ENCODE results near the gene GCH1.
"Not testable (repeated sequence)": the region's sequence is repeated elsewhere in the genome, so short reads cannot be mapped to it uniquely, and the experiment has no call there.

The GCH1 gene

DNA sequence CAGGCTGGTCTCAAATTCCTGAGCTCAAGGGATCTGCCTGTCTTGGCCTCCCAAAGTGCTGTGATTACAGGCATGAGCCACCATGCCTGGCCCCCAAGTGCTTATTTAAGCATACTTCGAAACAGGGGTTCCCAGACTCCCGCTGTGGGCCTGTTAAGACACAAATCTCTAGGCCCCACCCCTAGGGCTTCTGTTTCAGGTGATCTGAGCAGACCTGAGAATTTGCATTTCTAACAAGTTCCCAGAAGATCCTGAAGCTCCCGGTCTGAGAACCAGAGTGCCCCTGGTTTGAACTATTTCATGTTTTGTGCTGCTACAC, 25.0 kb downstream of the GCH1 start:
- TF ChIP-seq, protein P1, sequence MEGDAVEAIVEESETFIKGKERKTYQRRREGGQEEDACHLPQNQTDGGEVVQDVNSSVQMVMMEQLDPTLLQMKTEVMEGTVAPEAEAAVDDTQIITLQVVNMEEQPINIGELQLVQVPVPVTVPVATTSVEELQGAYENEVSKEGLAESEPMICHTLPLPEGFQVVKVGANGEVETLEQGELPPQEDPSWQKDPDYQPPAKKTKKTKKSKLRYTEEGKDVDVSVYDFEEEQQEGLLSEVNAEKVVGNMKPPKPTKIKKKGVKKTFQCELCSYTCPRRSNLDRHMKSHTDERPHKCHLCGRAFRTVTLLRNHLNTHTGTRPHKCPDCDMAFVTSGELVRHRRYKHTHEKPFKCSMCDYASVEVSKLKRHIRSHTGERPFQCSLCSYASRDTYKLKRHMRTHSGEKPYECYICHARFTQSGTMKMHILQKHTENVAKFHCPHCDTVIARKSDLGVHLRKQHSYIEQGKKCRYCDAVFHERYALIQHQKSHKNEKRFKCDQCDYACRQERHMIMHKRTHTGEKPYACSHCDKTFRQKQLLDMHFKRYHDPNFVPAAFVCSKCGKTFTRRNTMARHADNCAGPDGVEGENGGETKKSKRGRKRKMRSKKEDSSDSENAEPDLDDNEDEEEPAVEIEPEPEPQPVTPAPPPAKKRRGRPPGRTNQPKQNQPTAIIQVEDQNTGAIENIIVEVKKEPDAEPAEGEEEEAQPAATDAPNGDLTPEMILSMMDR (IDR thresholded peaks at IDR 0.05; ENCODE audit: insufficient read depth, low read length, missing control alignments): no peak
- DNase-seq (ENCODE audit: low read depth, low spot score): no peak
- POLR2A ChIA-PET: interaction anchor here (0.5 kb wide), 1 partner anchor 1950 kb away, joined by 3 read pairs; no protein-coding TSS in a partner anchor
- CTCF ChIA-PET: no interaction called here
- no peak overlapping the region for H3K4me3 ChIP-seq (ENCODE audit: low read depth, low read length)

DNA sequence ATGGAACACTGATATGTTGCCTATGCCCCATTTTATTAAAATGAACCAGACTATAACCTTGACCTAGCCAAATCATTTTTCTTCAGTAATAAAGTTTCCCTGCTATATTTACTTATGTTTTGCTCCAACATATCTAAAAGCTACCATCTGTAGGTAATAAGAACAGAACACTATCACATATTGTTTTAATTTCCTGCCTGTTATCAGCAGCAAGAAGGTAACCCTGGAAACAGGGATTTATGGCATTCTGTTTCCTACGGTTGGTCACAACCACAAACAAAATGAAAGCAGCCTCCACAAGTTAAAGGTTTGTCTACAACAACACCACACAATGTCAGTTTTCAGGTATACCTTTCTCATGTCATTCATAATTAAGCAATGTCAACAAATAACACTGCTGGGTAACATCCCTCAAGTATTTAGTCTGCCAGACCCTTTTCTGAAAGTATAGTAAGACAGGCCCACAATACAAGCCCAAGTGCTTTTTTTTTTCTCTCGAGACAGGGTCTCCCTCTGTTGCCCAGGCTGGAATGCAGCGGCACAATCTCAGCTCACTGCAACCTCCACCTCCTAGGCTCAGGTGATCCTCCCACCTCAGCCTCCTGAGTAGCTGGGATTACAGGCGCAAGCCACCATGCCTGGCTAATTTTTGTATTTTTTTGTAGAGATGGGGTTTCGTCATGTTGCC, 25.5 kb downstream of the GCH1 start:
- POLR2A ChIA-PET: no interaction called here
- no peak overlapping the region for H3K4me3 ChIP-seq (ENCODE audit: low read depth, low read length)

DNA sequence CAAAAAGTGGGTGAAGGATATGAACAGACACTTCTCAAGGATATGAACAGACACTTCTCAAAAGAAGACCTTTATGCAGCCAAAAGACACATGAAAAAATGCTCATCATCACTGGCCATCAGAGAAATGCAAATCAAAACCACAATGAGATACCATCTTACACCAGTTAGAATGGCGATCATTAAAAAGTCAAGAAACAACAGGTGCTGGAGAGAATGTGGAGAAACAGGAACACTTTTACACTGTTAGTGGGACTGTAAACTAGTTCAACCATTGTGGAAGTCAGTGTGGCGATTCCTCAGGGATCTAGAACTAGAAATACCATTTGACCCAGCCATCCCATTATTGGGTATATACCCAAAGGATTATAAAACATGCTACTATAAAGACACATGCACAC, 27.0 kb downstream of the GCH1 start:
- DNase-seq (ENCODE audit: low read depth, low spot score); POLR2A ChIA-PET; CTCF ChIA-PET; H3K4me3 ChIP-seq (ENCODE audit: low read depth, low read length): not testable (repeated sequence)

More for the DNA sequence above, 25.5 kb downstream of the GCH1 start:
- CTCF ChIA-PET: interaction anchor here (1.0 kb wide), 1 partner anchor 17 kb away, joined by 3 read pairs; no protein-coding TSS in a partner anchor
- DNase-seq (ENCODE audit: low read depth, low spot score): no peak
- TF ChIP-seq, protein P1 (IDR thresholded peaks at IDR 0.05; ENCODE audit: insufficient read depth, low read length, missing control alignments): no peak

DNA sequence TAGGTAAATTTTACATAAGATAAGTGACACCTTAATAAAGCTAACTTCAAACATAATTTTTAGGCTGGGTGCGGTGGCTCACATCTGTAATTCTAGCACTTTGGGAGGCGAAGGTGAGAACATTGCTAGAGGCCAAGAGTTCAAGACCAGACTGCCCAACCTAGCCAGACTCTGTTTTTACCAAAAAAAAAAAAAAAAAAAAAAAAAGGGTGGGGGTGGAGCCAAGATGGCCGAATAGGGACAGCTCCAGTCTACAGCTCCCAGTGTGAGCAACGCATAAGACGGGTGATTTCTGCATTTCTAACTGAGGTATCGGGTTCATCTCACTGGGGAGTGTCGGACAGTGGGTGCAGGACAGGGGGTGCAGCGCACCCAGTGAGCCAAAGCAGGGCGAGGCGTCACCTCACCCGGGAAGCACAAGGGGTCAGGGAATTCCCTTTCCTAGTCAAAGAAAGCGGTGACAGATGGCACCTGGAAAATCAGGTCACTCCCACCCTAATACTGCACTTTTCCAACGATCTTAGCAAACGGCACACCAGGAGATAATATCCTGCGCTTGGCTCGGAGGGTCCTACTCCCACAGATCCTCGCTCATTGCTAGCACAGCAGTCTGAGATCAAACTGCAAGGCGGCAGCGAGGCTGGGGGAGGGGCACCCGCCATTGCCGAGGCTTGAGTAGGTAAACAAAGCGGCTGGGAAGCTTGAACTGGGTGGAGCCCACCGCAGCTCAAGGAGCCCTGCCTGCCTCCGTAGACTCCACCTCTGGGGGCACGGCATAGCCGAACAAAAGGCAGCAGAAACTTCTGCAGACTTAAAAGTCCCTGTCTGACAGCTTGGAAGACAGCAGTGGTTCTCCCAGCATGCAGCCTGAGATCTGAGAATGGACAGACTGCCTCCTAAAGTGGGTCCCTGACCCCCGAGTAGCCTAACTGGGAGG, 32.2 kb downstream of the GCH1 start:
- H3K4me3 ChIP-seq (ENCODE audit: low read depth, low read length); CTCF ChIA-PET; DNase-seq (ENCODE audit: low read depth, low spot score); POLR2A ChIA-PET: not testable (repeated sequence)

GRCh38 chr14:54867011-54867410, 35.6 kb downstream of the GCH1 start:
- peak; percentile 28 for DNase-seq (ENCODE audit: low read depth, low spot score)
- CTCF ChIA-PET: interaction anchor here (1.2 to 2.8 kb wide), 2 partner anchors 26 to 358 kb away, joined by 3 to 10 read pairs; no protein-coding TSS in a partner anchor
- H3K4me3 ChIP-seq (ENCODE audit: low read depth, low read length): no peak overlapping the region
- TF ChIP-seq, protein P1 (IDR thresholded peaks at IDR 0.05; ENCODE audit: insufficient read depth, low read length, missing control alignments): no peak
- POLR2A ChIA-PET: interaction anchor here (0.6 kb wide), 1 partner anchor 1500 kb away, joined by 3 read pairs; no protein-coding TSS in a partner anchor

DNA sequence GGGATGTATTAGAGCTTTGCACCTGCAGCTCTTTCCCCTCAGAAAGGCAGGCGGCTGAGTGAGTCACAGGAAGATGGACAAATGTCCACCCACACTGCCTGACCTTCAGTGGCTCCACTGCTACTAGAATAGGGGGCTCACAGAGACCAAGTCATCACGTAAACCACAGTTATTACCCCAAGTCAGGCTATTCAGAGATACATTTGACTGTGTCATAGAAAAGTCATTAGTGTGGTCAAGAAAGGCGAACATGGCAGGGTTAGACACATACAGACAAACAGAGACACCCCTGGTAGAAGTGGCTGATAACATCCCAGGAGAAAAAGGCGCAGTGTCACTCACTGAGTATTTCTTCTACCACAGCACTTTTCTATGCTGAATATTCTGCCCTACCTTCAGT, 36.0 kb downstream of the GCH1 start:
- no peak for DNase-seq (ENCODE audit: low read depth, low spot score)
- ChIA-PET CTCF (interaction anchor here (1.1 to 2.8 kb wide), 3 partner anchors 26 to 357 kb away, joined by 3 to 10 read pairs (median 3); no protein-coding TSS in a partner anchor), POLR2A (no interaction called here)
- no peak overlapping the region for H3K4me3 ChIP-seq (ENCODE audit: low read depth, low read length)
- TF ChIP-seq, protein P1 (IDR thresholded peaks at IDR 0.05; ENCODE audit: insufficient read depth, low read length, missing control alignments): no peak

DNA sequence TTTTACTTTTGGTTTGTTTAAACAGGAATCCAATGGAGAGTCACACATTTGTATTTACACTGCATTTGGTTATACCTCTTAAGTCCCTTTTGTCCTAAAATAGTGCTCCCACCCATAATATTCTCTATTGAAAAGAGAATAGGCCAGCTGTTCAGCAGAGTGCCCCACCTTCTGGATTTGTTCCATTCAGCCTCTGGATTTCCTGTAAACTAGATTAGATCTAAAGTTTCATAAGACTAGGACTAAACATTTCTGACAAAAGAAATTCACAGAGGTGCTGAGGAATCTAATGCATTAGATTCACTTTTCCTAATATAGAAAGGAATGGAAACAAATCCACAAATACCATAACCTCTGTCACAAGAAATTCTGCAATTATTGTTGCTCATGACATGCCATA, 38.1 kb downstream of the GCH1 start:
- no peak overlapping the region for H3K4me3 ChIP-seq (ENCODE audit: low read depth, low read length)
- no peak for DNase-seq (ENCODE audit: low read depth, low spot score)
- CTCF ChIA-PET: no interaction called here
- POLR2A ChIA-PET: no interaction called here
- TF ChIP-seq, protein P1 (IDR thresholded peaks at IDR 0.05; ENCODE audit: insufficient read depth, low read length, missing control alignments): no peak

Measured in AG04449 (cell line).